AG08396 (cell line): ENCODE results near the gene GRK3.
A peak's percentile ranks its signal among the peaks of the same experiment; 100 is the strongest.
"Not testable (repeated sequence)": the region's sequence is repeated elsewhere in the genome, so short reads cannot be mapped to it uniquely, and the experiment has no call there.

Source experiments
- DNase-seq: peaks from one replicate; pipeline ENCODE4 v3.0.0; 2012; ENCODE audit warnings: low spot score, mixed read lengths

The GRK3 gene

DNA sequence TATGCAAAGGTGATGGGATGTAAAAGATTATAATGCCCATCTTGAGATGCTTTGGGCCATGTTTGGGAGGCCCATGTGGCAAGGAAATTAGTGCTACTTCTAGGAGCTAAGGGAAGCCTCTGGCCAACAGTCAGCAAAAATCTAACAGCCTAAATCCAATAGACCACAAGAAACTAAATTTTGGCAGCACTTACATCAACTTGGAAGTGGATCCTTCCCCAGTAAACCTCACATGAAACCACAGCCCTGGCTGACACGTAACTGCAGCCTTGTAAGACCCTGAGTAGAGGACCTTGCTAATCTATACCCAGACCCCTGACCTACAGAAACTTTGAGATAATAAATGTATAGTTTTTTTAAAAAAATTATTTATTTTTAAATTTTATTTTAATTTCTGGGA is 13.1 kb upstream of the GRK3 start:
- no peak for DNase-seq

DNA sequence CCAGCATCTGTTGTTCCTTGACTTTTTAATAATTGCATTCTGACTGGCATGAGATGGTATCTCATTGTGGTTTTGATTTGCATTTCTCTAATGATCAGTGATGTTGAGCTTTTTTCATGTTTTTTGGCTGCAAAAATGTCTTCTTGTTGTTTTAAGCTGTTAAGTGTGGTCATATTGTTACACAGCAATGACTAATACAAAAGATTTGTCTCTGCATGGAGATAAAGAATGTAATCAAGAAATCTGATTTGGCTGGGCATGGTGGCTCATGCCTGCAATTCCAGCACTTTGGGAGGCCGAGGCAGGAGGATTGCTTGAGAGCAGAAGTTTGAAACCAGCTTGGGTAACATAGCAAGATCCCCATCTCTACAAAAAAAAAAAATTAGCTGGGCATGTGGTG is 12.1 kb upstream of the GRK3 start:
- not testable (repeated sequence) for DNase-seq

DNA sequence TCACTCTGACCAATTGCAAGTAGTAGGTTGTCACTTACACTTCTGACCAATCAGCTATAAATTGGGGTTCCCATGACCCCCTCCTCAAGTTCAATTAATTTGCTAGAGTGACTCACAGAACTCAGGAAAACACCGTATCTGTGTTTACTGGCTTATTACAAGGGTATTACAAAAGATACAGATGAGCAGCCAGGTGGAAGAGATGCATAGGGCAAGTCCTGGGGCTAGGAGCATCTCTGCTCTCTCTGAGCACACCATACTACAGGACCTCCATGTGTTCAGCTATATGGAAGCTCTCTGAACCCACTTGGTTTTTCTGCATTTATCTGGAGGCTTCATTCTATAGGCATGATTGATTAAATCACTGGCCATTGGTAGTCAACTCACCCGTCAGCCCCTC is 11.3 kb upstream of the GRK3 start:
- no peak for DNase-seq

DNA sequence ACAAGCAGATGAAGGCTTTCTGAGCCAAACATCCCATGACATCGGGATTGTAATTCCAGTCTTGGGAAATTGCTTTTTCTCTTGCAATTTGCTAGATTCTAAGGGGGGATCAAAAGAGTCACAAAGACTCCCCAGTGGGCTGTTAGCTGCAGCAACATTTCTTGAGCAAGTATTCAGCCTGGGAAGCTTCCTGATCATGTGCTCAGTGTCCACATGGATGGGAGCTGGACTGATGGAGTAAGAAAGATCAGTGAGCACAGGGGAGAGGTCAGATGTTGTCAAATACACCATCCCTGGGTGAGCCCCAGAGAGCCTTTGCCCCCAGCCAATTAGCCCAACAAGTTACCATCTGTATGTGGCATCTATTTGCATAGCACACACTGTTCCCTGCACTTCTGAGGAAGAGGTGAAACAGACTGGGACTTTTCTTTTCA is 10.2 kb upstream of the GRK3 start:
- no peak for DNase-seq

DNA sequence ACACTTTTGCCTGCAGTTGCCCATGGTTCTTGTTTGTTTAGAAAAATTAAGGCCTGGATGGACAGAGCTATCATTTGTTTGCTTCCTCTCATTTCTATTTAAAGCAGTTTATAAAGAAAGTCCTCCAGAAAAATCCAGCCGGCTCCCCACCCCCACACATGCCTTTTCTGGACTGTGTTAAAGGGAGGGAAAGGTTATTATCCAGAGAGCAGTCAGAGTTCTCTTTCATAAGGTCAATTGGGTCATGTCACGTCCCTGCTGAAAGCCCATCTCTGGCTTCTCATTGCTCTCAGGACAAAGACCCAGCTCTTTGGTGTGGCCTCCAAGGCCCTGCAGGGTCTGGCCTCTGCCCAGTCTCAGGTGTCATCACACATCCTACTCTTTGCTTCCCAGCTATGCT is 9.8 kb upstream of the GRK3 start:
- no peak for DNase-seq

DNA sequence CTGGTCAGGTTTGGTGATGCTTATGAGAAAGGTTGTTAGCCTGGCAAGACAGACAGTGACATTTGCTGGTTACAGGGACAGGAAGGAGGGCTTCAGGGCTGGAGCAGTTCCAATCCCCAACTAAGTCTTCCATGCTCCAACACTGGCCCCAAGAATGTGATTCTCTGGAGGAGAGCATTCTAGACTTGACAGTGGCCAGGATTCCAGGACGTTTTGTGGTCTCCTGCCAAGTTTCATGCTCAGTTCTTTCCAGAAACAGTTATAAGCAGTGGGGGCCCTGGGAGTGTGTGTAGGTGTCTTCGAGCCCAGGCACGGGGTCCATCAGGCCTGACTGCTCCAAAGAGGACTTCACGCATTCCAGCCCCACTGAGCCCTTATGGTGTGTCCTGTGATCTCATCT is 8.9 kb upstream of the GRK3 start:
- DNase-seq: no peak

DNA sequence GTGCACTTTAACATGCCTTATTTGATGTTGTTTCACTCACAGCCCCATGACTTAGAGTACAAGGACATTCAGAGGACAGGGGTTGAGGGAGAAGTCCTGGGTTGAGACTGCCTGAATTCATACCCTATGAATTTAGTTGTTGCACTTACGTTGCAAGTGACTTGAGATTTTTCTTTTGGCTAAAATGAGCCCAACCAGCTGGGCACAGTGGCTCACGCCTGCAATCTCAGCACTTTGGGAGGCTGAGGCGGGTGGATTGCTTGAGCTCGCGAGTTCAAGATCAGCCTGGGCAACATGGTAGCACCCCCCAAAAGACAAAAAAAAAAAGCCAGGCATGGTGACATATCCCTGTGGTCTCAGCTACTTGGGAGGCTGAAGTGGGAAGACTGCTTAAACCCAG is 7.3 kb upstream of the GRK3 start:
- DNase-seq: no peak

DNA sequence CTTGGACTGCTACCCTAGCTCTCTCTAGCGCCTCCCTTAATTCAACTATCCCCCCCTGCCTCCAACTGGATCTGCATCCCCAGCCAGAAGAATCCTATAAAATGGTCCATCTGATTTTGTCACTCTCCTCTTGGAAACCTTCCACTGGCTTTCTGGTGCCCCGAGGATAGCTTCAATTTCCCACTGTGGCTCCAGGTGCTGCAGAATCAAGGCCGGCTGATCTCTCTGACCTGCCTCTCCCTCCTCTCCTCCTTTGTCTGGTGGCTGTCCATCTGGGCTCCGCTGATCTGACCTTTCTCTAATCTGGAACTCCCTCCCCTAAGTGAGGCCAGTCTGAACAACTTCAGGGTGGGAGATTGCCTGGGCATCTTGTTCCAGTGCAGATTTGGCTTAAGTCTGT is 6.1 kb upstream of the GRK3 start:
- no peak for DNase-seq

DNA sequence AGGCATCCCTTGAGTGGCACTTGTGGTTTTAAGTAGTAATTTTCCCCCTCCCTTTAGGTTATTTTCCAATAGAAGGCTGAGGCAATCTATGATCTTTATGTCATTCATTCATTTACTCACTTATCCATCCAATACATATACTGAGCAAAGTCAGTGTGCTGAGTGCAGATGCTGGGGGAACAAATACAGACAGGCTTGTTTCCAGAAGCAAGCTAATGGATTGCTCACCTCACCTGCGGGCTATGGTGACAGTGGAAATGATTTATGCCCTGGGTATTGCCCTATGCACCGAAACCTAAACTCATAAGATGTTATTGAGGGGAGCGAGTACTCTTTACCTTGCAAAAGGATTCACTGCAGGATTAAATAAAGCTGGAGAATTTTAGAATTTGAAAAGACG is 4.6 kb upstream of the GRK3 start:
- not testable (repeated sequence) for DNase-seq

DNA sequence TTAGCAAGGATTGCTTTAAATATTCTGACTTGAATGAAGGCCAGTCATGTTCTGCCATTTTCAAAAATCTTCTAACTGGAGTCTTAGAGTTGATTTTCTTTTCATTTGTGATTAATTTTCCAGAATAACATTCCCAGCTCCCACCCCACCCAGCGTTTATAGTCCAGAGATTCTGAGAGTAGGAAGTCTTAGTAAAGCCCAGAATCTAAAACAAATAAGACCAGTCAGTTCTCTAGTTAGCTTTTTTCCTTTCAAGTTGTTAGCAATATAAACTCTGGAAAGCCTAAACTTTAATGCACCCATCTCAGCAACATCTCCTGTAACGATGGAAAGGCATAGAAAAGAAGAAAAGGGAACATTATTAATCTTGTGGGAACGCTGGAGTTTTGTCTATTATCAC is 3.3 kb upstream of the GRK3 start:
- DNase-seq: not testable (repeated sequence)

DNA sequence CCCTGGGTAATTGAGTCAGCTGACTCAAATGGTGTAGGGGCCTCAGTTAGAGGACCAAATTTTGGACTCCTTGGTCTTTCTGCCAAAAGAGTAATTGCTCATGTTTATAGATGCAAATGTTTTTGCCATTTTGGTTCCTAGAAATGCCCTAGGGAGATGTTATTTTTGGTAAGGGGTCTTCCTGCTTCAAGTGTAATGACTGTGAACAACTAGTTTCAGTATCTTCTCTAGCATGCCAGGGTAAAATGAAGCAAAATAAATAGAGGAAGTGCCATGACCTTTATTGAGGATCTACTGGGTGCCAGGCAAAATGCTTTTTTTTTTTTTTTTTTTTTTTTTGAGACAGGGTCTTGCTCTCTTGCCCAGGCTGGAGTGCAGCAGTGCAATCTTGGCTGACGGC is 2.5 kb upstream of the GRK3 start:
- not testable (repeated sequence) for DNase-seq

DNA sequence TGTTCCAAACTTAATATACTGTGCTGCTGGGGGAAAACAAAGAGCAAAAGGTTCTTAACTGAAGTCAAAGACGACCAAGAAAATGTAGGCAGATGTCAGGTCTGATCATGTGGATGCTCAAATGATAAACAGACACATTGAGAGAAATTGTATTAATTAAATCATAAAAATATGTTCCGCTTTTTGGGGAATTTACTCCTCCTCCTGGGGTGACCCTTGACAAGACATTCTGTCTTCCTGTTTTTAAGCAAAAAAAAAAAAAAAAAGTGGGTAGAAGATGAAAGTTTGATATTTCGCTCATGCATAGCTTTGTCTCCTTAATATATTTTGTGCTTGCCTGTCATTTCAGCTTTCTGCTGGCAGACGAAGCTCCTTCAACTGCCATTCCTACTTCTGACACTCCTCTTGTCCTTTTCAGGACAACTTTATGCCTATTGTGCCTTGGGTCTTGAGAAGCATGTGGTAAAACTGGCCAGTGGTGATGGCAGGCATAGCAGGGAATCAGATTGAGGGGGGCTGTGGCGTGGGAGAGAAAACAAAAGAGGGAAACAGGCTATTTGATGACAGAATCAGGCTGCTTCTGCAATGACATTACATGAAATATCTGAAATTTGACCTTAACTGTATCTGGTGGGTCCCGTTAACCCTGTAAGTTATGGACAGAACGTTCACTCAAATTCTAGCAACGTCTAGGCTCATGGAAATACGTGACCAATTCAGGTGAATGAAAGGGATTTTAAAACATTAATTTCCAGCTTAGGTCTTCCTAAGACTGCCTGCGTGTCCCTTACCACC is 1.3 kb upstream of the GRK3 start:
- DNase-seq: not testable (repeated sequence)

DNA sequence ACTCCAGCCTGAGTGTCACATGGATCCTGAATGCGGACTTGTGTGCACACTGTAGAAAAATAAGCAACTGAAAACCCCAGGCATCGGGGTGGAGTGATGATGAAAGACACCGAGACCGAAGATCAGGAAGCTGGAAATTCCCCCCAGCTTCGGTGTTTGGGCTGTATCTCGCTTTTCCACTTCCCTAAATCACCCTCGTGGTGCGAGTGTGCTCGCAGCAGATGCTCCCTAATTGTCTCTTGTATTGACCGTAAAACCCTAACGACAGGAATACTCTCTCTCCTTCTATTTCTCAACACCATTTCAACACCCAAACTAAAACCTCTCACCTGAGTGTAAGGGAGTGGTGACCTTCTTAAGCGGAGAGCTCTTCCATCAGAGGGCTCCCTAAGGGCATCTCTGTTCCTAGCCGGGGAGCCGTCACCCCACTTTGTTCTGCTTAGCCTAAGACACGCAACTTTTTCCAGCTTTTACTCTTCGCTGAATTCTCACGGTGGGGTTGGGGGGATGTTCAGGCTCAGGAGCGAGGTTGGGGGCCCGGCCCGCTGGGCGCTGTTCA is 635 bp upstream of the GRK3 start:
- DNase-seq: no peak

DNA sequence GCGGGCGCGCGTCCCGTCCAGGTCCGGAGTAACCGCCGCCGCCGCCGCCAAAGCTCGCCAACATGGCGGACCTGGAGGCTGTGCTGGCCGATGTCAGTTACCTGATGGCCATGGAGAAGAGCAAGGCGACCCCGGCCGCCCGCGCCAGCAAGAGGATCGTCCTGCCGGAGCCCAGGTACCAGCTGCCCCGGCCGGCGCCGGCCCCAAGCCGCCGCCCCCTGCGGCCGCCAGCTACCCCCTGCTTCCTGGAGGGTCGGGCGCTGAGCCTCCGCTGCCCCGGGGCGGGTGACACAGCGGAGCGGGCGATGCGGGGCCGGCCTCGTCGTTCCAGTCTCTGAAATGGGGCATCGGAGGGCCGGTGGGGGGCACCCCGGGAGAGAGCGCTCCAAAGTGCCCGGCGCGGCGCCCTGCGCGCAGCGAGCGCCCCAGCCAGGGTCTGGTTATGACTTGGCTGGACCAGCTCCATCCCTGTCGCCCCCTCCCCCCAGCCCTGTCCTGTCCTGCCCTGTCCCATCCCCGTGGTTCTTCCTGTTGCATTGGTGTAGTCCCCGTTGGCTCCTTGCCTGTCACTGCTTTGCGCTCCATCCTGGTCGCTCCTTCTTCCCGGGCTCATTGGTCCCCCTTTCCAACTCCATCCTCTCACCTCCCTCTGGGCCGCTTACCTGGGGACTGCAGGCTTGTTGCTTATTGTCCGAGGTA is 653 bp downstream of the GRK3 start:
- peak; percentile 44 for DNase-seq

DNA sequence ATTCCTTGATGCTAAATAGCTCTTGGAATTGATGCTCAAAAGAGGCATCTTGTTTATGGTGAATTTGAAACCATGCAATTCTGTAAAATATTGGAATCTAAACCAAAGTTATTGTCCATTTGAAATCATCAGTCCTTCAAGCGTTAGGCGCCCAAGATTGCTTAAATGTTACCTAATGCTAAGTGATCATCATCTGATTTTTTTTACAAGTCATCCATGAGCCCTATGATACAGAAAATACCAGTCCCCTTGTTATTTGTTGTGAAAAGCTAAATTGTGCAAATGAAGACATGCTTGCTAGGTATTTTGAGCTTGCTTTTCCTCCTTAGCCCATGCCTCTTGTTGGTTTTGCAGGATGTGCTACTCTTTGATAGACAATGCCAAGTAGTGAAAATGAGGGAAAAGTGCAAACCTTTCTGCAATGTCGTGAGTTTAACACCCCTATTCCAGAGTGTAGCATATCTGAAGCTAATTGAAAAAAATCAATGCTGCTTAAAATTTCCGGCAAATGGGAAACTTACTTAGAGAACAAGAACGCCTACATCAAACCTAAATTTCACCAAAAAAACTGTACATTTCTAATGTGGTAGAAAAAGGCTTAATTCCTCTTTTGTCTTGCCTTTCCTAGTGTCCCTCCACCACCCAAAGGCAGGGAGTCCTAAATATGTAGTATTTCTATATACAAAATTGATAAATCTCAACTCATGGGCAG is 1.9 kb downstream of the GRK3 start:
- DNase-seq: no peak

DNA sequence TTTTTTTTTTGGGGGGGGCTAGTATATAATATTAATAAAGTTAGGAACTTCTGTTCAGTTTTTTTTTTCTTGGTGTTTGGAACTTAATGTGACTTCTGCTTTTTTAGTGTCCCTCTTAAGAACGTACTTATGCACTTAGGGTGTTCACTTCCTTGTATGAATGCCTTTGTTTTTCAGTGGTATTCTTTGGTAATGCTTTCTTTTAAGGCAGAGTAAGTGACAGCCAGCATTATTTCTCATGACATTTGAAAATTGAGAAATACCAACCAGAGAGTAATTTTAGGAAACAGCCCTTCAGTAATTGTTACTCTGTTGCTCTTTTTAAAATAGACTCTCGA is 2.4 kb downstream of the GRK3 start:
- DNase-seq: no peak

DNA sequence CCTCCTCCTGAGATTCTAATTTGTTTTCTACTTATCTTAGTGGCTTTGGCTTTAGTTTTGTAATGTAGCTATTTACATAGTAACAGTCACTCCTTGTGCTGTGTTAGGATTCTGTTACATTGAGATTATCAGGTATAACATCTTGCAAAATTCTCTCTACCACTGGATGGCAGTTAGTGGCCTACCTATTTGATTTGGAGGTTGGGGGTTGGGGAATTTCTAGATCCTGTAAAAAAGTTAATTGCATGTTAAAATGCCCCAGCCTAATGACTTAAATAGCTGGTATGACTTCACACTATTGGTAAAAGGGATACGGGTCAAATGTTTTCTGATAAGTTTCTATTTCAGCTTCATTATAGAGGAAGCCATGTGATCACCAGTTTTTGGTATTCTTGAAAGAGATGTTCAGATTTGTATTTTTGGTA is 2.8 kb downstream of the GRK3 start:
- no peak for DNase-seq

DNA sequence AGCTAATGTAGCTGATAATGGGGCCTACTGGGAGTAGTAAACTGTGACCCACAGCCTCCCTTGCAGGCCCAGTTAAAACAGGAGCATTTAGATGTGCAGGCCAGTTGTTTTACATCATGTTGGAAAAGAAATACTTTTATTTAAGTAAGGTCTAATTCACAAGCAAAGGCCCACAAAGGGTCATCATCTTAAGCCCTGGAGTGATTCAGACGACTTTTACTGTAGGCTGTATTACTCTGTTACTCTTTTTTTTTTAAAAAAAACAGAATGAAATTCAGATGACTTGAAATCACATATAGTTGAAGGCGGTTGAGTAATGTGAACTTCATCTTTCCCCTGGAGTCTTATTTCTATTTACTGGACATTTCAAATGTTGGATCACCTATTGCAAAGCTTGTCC is 3.6 kb downstream of the GRK3 start:
- not testable (repeated sequence) for DNase-seq

DNA sequence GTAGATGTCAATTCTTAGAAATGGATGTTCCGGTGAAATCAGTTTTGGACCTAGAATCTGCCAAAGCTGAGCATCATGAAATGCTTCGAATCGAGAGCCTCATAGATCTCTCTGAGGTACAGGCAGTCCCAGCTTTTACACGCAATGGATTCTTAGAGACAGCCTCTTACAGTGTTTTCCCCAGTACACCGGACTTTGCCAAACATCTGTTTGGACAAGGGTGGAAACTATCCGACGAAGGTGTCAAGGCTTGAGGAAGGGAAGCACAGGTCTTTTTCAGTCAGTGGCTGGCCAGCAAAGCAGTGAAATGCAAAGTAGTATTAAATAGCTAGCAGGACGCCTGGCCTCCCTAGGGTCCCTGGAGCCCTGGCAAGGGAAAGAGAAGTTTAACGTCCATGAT is 4.9 kb downstream of the GRK3 start:
- DNase-seq: no peak

DNA sequence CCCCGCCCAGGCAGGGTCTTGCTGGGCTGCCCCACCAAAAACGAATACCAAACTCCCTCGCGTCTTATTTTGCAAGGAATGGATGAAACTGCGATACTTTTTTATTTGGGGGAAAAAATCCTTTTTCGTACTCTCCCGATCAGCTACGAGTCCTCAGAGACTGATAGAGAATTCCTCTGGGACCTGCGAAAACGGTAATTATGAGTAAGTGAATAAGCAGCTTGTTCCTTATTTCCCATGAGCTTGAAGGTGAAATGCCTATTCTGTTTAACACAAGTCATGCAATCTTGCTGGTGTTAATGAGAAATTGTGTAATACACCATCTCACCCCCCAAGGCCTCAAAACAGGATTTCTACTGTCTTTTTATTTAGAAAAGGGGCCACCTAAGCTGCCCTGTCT is 5.5 kb downstream of the GRK3 start:
- no peak for DNase-seq

DNA sequence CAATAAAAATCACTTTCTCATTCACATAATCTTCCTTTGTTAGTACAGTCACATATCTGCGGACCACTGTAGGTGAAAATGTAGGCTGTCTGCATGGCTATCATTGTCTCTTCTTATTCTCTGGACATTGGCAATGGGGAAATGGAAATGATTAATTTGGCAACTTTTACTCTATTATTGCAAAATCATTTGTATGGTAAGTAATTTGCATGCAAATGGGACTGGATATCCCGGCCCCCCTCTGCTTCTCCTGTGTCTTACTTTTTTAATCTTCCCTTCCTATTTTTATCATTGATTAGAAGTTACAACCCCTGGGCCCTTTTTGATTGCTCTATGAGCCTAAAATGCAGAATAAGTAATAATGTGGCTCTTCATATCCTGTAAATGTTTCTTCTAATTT is 6.0 kb downstream of the GRK3 start:
- DNase-seq: no peak

DNA sequence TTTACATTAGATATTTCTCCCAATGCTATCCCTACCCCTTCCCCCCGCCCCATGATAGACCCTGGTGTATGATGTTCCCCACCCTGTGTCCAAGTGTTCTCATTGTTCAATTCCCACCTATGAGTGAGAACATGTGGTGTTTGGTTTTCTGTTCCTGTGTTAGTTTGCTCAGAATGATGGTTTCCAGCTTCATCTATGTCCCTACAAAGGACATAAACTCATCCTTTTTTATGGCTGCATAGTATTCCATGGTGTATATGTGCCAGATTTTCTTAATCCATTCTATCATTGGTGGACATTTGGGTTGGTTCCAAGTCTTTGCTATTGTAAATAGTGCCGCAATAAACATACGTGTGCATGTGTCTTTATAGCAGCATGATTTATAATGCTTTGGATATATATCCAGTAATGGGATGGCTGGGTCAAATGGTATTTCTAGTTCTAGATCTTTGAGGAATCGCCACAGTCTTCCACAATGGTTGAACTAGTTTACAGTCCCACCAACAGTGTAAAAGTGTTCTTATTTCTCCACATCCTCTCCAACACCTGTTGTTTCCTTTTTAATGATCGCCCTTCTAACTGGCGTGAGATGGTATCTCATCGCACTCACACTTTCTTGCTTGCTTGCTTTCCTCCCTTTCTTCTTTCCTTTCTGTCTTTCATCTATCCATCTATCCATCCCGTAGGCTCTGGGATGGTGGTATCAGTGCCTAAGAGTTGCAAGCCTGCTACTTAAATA is 7.7 kb downstream of the GRK3 start:
- DNase-seq: not testable (repeated sequence)
